ENCODE results near the gene CD83.
"Not testable (repeated sequence)": the region's sequence is repeated elsewhere in the genome, so short reads cannot be mapped to it uniquely, and the experiment has no call there.

Gene CD83

DNA sequence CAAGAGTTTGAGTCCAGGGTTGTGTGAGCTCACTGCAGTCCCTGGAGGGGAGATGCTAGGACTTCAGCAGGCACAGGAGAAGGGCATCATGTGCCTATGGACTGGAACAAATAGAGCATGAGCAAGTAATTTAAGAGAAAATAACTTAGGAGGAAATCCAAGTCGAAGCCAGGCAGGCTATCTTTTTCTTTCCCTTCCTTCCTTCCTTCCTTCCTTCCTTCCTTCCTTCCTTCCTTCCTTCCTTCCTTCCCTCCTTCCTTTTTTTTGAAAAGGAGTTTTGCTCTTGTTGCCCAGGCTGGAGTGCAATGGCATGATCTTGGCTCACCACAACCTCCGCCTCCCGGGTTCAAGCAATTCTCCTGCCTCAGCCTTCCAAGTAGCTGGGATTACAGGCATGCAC, 33.7 kb downstream of the CD83 start:
- not testable (repeated sequence) for DNase-seq

DNA sequence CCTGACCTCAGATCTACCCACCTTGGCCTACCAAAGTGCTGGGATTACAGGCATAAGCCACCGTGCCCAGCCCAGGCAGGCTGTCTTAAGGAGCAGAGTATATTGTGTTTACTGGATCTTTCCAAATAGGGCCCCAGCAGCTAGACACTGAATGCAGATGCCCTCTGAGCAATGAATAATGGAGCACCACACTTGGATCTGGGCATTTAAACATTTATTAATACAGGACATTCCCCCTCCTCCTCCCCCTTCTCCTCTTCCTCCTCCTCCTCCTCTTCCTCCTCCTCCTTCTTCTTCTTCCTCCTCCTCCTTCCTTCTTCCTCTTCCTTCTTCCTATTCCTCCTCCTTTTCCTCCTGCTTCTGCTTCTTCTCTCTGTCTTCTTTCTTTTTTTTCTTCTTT, 34.2 kb downstream of the CD83 start:
- no peak for DNase-seq

GRCh38 chr6:14153228-14153627, 35.7 kb downstream of the CD83 start:
- no peak for DNase-seq

DNA sequence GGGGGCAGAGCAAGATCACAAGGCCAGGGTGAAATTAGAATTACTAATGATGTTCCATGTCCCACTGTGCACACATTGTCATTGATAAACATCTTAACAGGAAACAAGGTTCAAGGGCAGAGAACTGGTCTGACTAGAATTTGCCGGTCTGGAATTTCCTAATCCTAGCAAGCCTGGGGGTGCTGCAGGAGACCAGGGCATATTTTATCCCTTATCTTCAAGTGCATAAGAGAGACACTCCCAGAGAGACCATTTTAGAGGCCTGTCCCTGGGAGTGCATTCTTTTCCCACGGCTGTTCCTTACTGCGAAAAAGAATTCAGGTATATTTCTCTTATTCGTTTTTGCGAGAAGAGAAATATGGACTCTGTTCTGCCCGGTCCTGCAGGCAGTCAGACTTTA, 41.5 kb downstream of the CD83 start:
- DNase-seq, result no peak

DNA sequence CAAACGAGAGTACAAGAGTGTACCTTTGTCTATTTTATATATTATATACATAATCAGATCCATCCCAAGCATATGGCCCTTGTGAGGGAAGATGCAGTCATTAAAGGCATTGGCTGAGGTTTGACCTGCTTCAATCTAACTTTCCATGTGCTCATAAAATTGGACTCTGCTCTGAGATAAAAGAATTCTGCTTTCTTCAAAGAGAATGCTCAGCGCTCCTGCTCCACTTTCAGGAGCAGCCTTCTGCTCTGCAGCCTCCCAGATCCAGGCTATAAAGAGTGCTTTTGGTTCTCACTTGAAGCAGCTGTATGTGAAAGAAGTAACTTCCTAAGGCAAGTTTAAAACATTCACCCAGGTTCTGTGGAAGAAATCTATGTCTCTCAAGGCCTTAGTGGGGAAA, 45.3 kb downstream of the CD83 start:
- no peak for DNase-seq

DNA sequence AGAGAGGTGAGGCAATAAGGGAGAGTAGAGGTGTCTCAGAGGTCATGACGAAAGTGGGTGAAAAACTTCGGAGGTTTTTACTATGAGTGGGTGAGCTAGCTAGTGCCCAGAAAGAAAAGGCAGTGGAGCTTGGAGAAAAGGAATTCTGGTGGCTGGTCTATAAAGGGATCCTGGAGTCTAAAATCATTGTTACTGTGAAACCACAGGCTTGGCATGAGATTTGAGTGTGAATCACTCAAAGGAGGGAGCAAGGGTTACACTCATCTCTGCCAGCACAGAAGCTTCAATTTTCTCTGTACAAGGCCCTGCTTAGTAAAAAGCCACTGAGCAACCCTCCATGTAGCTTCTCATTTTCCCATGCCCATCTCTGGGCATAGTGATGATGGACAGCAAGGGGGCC, 47.5 kb downstream of the CD83 start:
- DNase-seq, result no peak

DNA sequence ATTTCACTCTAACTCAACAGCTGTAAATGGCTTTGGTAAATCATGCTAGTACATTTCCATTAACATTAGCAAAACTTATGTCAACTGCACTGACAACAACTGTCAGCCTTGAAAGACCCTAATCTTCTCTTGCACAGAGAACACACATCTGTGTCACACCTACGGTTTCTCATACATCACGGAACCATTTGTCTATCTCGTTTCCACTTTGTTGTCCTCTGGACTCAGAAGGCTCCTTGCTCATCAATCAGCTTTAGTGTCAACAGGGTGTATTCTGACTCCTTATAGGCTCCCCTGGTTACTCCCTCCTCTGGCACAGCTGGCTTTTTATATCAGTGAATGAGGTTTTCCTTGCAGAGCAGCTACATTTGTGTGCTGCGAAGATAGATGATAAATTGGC, 49.3 kb downstream of the CD83 start:
- DNase-seq, result no peak

- DNase-seq, result no peak
Measured at GRCh38 chr6:14170128-14170527, 52.6 kb downstream of the CD83 start.

DNA sequence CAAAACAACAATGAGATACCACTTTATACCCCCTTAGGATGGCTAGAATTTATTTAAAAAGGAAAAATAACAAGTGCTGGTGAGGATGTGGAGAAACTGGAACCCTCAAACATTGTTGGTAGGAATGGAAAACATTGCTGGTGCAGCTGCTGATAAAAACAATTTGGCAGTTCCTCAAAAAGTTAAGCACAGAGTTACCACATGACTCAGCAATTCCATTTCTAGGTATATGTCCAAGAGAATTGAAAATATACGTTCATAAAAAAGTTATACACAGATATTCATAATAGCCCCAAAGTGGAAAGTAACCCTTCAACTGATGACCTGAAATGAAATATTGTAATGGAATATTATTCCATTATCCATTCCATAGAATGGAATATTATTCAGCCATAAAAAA, 55.0 kb downstream of the CD83 start:
- no peak for DNase-seq

DNA sequence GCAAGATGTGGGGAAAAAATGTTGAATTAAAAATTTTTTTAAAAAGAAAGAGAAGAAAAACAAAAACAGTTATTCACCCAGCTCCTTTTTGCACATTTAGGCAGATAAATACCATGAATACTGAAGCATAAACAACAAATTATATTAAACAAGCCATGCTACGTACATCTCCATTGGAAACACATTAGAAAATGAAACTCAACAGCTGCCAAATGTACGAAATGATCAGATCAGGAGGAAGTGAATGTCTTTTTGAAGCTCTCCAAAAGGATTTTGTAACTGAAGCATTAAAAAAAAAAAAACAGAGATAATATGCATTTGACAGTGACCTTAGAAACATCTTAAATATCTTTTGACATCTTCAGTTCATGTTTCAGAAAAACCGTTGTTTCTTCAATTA, 56.7 kb downstream of the CD83 start:
- no peak for DNase-seq

DNA sequence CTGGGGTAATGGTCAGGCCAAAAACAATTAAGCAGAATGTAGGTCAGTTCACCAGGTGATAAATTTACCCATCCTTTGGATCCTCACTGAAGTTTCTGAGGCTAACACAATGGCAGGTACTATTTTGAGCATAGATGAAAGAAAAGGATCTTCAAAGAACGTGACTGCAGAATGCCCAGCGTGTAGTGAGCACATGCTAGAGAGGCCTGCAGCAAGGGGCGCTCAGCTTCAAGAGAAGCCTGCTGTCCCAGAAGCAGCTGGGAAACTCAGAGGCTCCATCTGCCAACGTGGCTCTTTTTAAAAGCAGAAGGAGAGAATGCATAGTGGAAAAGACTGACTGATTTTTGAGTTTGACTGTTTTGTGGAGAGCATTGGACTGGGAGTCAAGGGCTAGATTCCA, 57.4 kb downstream of the CD83 start:
- no peak for DNase-seq

DNA sequence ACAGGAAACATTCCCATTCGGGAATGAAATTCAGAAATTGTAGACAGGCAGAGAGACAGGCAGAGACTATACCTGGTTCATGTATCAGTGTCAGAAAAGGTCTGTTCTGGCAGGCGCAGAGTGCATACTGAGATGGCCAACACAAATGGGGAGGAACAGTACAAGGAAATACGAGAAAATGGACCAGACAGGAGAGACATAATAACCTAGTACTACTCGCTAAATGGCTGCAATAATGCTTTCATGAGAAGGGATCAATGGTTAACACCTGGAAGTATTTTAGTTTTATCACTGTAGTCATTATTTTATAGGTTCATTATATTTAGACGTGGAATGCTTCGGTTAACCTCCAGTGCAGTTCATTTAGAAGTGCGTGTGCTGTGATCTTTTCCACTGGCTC, 58.9 kb downstream of the CD83 start:
- DNase-seq, result no peak

- DNase-seq, result no peak
Measured at GRCh38 chr6:14177413-14178082, 60.0 kb downstream of the CD83 start.

DNA sequence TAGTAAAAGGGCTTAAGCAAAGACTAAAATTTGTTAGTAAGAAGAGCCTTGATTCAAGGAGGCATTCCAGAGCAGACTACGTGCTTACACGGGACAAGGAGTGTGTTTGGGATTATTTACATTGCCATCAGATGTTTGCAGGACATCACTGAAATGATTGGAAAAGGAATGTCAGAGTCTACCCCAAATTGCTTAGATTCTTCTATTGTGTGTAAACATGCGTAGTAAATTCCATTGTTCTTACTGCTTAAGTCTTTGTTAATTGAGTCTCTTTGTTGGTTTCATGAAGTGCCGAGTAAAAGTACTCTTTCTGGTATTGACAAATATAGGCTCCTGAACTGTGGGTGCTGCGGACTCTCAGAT, 60.5 kb downstream of the CD83 start:
- no peak for DNase-seq

- DNase-seq, result no peak
Measured at GRCh38 chr6:14180609-14181008, 63.0 kb downstream of the CD83 start.

- DNase-seq, result no peak
Measured at GRCh38 chr6:14182916-14183315, 65.3 kb downstream of the CD83 start.
